Glutamatergic neuron (in vitro differentiated cells): ENCODE results near the gene ZRANB3. TPM values are rescaled to one million over a fixed set of nuclear protein-coding genes. Genes with fewer than 3 reads are reported as not detected.

Source experiments
- DNase-seq: peaks from one replicate; pipeline ENCODE4 v3.0.0; 2022
- H3K27ac Mint-ChIP-seq: one replicate; pipeline ENCODE4 v1.8.0; 2020; ENCODE audit warnings: mild to moderate bottlenecking, mixed read lengths, inconsistent platforms; ENCODE audit not compliant: unreplicated experiment
- H3K27me3 Mint-ChIP-seq: one replicate; pipeline ENCODE4 v1.8.0; 2020; ENCODE audit warnings: mild to moderate bottlenecking, moderate library complexity, mixed read lengths, inconsistent platforms; ENCODE audit not compliant: unreplicated experiment
- H3K36me3 Mint-ChIP-seq: one replicate; pipeline ENCODE4 v1.8.0; 2020; ENCODE audit warnings: mild to moderate bottlenecking, mixed read lengths, inconsistent platforms; ENCODE audit not compliant: unreplicated experiment
- H3K4me1 Mint-ChIP-seq: one replicate; pipeline ENCODE4 v1.8.0; 2020; ENCODE audit warnings: mild to moderate bottlenecking, low read depth, mixed read lengths, inconsistent platforms; ENCODE audit not compliant: unreplicated experiment
- H3K4me3 Mint-ChIP-seq: one replicate; pipeline ENCODE4 v1.8.0; 2020; ENCODE audit warnings: mild to moderate bottlenecking, mixed read lengths, inconsistent platforms; ENCODE audit not compliant: unreplicated experiment
- H3K9me3 Mint-ChIP-seq: one replicate; pipeline ENCODE4 v1.8.0; 2020; ENCODE audit warnings: mild to moderate bottlenecking, moderate library complexity, mixed read lengths, inconsistent platforms; ENCODE audit not compliant: unreplicated experiment
- total RNA-seq: library from RNA; stranded (reverse); fragmentation: NEBNext Ultra II Directional; extraction: Animal tissue kit (Norgen Biotek cat#: 25700); gene quantifications from one replicate; pipeline ENCODE4 v1.2.1, GENCODE V29; 2021; ENCODE audit not compliant: unreplicated experiment
- TF ChIP-seq, protein P1 (sequence below): fragments of 200-600 bp; sonication (generic); IDR thresholded peaks from one replicate; pipeline ENCODE4 v1.5.0; 2021; ENCODE audit not compliant: partially characterized antibody, unreplicated experiment

The ZRANB3 gene
- total RNA-seq, 1 donor from 2014 or later = 10.7 TPM

DNA sequence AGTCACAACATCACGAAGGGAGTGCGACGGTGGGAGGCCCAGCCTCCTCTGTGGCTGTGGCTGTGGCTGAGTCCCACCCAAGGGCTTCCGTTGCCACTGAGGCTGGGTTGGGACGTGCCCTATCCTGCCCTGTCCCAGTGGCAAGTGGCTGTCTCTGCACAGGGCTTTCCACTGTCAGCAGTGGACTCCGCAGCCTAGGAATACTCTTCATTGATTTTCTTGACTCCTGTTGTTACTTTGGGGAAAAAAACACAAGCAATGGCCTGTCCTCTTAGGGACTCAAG lies 356.3 kb downstream of the ZRANB3 start:
- TF ChIP-seq, protein P1, sequence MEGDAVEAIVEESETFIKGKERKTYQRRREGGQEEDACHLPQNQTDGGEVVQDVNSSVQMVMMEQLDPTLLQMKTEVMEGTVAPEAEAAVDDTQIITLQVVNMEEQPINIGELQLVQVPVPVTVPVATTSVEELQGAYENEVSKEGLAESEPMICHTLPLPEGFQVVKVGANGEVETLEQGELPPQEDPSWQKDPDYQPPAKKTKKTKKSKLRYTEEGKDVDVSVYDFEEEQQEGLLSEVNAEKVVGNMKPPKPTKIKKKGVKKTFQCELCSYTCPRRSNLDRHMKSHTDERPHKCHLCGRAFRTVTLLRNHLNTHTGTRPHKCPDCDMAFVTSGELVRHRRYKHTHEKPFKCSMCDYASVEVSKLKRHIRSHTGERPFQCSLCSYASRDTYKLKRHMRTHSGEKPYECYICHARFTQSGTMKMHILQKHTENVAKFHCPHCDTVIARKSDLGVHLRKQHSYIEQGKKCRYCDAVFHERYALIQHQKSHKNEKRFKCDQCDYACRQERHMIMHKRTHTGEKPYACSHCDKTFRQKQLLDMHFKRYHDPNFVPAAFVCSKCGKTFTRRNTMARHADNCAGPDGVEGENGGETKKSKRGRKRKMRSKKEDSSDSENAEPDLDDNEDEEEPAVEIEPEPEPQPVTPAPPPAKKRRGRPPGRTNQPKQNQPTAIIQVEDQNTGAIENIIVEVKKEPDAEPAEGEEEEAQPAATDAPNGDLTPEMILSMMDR = no peak
- no peak overlapping the region for H3K4me3 Mint-ChIP-seq
- peaks cover 41% of the 10 kb centered on the region for H3K36me3 Mint-ChIP-seq
- no peak overlapping the region for H3K27ac Mint-ChIP-seq
- peaks cover 4% of the 10 kb centered on the region for H3K9me3 Mint-ChIP-seq
- H3K4me1 Mint-ChIP-seq = no peaks in the 10 kb centered on the region
- no peak for DNase-seq
- peaks cover 4% of the 10 kb centered on the region for H3K27me3 Mint-ChIP-seq

DNA sequence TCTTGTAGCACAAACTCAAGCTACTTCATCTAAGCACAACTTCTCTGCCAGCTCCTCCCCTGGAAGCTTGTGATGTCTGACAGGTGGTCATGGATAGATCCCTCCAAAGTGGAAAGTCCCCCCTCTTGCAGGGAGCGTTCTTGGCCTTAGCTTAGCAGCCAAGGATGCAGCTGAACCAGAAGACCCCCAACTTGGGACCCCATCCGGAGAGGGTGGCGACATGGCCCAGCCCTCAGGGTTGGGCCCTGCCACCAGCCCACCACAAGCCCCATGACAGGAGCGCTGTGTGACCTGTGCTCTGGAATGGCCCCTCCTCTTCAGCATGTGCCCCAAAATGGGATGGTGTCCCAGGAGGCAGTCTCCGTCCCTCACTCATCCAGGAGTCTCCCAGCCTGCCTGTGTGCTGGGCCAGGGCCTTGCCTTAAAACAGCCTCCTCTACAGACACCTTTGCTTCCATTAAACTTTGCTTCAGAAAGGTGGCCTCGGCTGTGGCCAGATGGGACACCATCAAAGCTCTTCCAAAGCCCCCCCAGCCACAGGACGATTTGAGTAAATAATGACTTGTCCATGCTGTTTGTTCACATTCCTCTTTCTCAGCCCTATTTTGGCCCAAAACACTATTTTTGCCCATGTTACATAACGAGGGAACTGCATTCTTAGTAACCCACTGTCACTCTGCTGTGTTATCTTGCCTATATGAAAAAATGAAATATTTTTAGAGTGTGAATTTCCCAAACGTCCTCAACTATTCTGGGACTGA lies 356.8 kb downstream of the ZRANB3 start:
- TF ChIP-seq, protein P1 = no peak
- Mint-ChIP-seq H3K4me1 (no peaks in the 10 kb centered on the region), H3K9me3 (peaks cover 4% of the 10 kb centered on the region), H3K27me3 (peaks cover 4% of the 10 kb centered on the region), H3K27ac (no peak overlapping the region), H3K4me3 (no peak overlapping the region), H3K36me3 (peaks cover 41% of the 10 kb centered on the region)
- DNase-seq = no peak

DNA sequence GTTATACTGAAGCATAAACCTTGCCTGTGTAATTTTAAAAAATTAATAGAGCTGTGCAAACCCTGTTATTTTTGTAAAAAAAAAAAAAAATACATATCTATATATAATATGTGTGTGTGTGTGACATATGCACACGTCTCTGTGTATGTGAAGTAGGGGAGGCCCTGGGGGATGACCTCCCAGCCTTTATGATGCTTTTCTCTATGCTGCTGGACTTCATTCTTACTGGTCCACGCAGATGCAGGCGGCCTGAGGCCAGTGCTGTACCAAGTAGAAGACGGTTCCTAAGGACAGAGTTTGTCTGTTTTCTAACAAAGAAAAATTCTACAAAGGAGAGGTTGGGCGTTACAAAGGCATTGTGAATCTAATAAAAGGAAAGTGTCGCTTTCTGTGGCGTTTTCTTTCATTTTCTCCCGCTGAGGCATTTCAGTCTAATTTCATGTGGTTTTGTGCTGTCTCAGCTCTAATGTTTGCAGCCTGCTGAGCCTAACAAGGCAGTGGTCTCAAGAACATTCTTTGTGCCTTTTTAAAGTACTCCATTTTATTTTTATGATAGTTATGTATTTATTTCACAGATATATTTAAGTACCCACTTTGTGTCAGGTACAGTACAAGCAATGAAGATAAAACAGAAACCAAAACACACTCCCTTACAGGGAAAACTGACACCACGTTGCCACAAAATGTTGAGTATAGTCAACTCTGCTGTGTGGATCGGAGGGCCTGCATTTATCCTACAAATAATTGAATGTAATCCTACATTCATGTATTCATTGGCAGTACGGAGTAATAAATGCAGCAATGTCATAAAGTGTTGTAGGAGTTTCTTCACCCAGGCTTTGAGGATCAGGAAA lies 360.9 kb downstream of the ZRANB3 start:
- Mint-ChIP-seq H3K36me3 (peaks cover 15% of the 10 kb centered on the region), H3K27me3 (peaks cover 2% of the 10 kb centered on the region), H3K27ac (peak overlapping the region; percentile 73), H3K4me3 (no peak overlapping the region), H3K9me3 (peaks cover 2% of the 10 kb centered on the region), H3K4me1 (peaks cover 16% of the 10 kb centered on the region)
- TF ChIP-seq, protein P1 = no peak
- DNase-seq = no peak

DNA sequence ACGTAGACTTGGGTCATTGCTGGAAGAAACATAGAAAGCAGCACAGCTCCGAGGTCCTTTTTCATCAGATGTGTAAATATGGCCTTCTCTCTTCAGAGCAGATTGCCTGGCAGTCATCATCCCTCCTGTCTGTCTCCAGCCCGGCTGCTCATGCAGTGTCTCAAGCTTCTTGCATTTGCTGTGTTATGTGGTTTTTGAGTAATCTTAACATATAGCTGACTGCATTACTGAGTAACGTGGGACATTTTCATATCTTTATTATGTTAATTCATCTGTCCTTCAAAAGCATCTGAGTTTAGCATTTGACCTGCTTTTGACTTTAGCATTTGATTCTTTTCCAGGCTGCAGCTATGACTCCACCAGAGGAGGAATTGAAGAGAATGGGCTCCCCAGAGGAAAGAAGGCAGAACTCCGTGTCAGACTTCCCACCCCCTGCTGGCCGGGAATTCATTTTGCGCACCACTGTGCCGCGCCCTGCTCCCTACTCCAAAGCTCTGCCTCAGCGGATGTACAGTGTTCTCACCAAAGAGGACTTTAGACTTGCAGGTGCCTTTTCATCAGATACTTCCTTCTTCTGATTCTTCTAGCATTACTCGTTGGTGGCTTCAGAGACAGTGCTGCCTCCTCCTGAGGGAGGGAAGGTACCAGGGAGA lies 362.7 kb downstream of the ZRANB3 start:
- TF ChIP-seq, protein P1 = peak; percentile 49
- peaks cover 2% of the 10 kb centered on the region for H3K9me3 Mint-ChIP-seq
- peaks cover 2% of the 10 kb centered on the region for H3K27me3 Mint-ChIP-seq
- H3K4me3 Mint-ChIP-seq = no peak overlapping the region
- H3K27ac Mint-ChIP-seq = peak overlapping the region; percentile 81
- peaks cover 9% of the 10 kb centered on the region for H3K36me3 Mint-ChIP-seq
- DNase-seq = peak; percentile 52
- peaks cover 16% of the 10 kb centered on the region for H3K4me1 Mint-ChIP-seq
